Right forelimb (tissue), 1 donor: Measurements from ENCODE around the gene TMEM94.
"Not testable (repeated sequence)": the region's sequence is repeated elsewhere in the genome, so short reads cannot be mapped to it uniquely, and the experiment has no call there.

ENCODE experiments used
- DNase-seq: peaks from one replicate; pipeline ENCODE4 v3.0.0-alpha.2; 2018

Gene TMEM94

DNA sequence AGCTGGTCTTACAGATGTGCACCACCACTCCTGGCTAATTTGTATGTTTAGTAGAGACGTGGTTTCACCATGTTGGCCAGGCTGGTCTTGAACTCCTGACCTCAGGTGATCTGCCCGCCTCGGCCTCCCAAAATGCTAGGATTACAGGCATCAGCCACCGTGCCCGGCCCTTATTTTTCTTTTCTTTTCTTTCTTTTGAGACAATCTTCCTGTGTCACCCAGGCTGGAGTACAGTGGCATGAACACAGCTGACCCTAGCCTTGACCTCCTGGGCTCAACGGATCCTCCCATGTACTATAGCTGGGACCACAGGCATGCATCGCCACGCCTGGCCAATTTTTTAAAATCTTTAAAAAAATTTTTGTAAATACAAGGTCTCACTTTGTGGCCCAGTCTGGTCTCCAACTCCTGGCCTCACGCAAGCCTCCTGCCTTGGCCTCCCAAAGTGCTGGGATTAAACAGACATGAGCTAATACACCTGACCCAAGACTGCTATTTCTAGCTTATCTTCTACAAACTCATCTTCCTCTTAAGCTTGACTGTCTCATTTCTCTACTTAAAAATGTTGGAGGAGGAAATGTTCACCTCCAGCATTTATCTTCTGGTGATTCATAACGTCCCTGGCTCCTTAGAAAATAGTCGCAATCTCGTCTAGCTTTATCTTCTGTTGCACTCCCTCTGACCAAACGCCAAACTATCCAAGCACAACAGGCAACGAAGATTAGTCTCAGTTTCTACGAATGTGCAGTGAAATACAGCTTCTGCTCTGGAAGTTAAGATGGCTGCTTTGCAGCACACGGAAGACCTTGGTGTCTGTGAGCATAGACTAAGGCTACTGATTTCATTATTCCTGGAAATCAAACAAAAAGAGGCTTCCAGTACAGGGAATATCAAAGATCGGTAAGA lies 8.2 kb upstream of the TMEM94 start:
- DNase-seq: no peak

DNA sequence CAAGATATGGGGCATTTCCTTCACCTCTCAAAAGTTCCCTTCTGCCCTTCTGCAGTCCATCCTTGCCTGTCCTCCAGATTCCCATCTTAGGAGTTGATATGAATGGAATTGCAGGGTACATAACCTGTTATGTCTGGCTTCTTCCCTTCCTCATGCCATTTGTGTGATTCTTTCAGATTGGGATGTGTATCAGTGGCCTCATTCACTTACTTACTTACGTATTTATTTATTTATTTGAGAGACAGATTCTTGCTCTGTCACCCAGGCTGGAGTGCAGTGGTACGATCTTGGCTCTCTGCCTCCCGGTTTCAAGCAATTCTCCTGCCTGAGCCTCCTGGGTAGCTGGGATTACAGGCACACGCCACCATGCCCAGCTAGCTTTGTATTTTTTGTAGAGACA lies 6.2 kb upstream of the TMEM94 start:
- DNase-seq: no peak

DNA sequence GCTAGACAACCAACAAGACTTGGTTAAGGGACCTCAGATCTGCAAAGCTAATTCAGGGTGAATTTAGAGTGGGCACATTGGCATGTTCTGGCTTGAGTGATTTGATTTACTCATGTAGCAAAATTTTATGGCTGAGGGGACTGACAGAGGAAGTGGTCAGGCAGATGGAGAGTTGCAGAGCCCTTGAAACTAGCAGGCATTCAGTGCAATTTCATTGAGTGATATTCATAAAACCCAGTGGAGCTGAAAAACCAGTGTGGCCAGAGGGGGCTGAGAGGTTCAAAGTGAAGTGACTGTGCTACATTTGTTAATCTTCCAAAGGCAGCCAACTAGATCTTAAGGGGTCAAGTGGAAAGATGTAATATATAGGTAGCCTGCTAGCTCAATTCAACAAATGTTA lies 2.2 kb upstream of the TMEM94 start:
- DNase-seq: no peak

DNA sequence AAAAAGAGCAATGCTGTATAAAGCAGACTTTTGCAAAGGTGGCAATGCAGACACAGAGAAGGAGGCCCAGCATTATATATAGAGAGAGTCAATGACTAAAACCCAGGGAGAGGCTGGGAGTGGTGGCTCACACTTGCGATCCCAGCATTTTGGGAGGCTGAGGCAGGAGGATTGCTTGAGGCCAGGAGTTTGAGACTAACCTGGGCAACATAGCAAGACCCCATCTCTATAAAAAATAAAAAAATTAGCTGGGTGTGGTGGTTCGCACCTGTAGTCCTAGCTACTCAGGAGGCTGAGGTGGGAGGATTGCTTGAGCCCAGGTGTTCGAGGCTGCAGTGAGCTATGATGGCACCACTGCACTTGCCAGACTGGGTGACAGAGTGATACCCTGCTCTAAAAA lies 1.8 kb upstream of the TMEM94 start:
- DNase-seq: not testable (repeated sequence)

DNA sequence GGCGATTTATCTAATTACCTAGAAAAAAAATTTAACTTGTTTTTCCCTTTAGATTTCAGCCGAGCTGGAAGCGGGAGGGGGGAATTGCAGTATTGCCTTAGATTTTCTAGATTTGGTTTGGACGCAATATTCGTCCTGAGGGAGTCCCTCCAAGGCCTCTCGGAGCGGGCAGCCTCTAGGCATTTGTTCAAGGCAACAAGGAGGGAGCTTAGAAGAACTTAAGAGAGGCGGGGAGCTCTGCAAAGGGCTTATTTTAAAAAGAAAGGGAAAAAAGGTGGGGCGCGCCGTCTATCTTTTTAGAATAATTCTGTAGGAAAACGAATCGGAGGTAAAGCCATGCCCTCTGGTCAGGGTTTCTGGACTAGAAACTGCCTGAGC lies 407 bp upstream of the TMEM94 start:
- DNase-seq: no peak

DNA sequence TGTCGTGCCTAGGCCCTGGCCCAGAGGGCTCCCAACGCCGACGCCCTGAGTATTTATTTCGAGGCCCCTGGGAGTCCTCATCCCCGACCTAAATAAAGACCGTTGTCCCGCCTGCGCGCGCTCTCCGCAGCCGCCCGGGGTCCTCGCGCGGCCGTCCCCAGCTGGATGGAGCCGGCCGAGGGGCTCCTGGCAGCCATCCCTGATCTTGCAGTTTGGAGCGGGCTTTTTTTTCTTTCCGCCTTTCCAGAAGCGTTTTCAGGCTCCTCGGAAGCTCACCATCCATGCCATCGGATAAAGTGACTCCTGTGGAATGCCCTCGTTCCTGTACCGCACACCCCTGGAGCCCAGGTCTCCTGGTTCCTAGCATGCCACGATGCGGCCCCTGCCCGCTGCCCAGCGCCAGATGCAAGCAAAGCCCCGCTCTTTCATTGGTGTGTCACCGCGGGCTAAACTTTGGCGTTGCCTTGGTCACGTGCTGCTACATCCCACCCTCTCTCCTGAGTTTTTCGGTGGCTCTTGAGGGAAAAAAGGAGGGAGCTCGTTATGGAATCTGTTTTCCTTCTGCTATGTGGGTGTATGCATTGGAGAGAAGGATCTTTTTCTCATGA lies 716 bp downstream of the TMEM94 start:
- DNase-seq: peak; percentile 75

DNA sequence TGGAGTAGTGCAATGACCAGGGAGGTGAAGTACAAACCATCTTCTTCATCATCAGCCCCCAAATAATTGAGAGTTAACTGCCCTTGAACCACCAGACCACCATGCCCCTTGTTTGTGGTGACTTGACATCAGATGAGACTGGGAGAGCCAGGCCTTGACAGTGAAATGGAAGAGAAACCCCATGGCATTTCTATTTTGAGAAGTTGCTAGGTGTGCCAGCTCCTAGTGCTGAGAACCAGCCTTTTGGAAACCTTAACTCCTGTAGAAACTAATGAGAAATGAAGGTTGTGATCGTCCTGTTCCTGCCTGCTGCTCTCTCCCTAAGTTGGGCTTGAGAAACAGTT lies 2.8 kb downstream of the TMEM94 start:
- DNase-seq: no peak

DNA sequence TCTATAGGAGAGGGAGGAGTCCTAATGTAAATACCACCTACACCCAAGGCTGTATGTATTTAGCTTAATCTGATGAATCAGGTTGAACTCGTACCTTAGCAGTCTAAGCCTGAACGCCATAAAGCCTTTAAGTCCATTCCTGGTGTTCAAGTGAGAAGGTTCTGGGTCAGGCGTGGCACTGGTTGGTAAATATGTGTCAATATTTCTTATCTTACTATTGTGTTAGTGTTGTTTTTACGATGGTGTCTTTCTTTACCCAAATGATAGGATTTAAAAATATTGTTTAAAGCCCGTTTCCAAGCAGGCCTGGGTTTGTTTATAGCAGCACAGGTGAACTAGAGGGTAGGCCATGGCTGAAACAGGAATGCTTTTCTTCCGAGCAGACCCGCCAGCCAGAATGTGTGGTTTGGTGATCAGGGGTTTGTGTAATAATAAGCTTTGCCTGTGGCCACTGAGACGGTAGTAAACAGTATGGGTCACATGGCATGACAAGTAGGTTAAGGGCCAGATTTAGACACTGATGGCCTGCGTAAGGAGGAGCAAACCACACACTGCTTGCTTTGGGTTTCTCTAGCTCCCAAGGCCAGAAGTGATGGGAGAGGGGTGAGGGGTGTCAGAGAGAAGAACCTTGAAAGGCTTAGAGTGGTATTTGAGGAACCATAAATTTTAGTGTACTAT lies 3.3 kb downstream of the TMEM94 start:
- DNase-seq: no peak

DNA sequence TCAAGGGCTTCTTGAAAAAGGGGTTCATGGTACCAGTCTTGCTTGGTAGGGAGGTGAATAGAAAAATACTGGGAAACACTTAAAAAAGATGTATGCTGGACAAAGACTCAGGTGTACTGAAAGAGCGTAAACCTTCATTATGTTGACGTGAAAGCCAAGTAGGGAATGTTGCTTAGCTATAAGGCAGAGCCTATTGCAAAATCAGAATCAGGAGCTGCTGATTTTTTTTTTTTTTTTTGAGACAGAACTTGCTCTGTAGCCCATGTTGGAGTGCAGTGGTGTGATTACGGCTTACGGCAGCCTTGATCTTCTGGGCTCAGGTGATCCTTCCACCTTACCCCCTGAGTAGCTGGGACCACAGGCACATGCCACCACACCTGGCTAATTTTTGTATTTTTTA lies 3.9 kb downstream of the TMEM94 start:
- no peak for DNase-seq

DNA sequence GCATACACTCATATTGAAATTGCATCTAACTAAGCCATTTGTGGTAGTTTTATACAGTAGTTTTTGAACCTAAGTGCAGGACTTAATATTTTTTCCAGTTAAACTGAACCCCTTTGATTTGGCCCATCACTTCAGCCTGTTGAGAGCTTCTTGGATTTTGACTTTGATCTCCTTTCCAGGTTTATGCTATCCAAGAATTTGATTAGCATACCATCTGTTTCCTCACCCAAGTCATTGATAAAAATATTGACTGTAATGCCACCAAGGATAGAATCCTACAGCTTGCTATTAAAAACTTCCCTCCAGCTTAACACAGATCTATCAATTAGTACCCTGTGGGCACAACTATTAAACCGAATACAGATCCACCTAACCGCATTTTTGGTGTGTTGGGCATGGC lies 7.2 kb downstream of the TMEM94 start:
- no peak for DNase-seq

DNA sequence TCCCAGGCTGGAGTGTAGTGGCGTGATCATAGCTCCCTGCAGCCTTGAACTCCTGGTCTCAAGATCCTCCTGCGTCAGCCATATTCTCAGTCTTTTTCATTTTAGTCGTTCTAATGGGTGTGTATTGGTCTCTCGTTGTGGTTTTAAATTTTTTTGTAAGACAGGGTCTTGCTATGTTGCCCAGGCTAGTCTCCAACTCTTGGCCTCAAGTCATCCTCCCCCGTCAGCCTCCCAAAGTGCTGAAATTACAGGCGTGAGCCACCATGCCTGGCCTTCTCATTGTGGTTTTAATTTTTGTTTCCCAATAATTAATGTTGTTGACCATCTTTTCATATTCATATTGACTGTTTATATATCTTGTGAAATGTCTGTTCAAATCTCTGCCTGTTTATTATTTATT lies 8.6 kb downstream of the TMEM94 start:
- DNase-seq: no peak

DNA sequence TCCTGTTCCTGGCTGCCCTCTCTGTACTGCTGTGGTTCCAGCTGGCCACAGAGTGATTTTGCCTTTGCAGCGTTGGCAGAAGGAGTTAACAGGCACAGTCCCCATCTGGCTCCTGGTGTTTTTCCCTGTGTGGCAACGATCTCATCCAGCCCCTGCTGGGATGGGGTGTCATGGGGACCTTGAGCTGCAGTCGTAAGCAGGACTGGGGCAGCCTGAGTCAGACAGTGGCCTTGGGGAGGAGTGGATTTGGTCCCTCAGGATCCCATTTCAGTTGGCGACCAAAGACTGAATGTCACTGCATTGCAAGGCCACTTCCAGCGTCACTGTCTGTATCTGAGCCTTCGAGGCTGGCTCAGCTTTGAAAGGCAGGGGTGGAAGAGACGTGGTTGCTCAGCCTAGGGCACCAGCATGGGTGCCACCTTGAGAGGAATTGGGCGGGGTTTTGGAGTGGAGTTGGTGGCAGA lies 11.9 kb downstream of the TMEM94 start:
- no peak for DNase-seq

DNA sequence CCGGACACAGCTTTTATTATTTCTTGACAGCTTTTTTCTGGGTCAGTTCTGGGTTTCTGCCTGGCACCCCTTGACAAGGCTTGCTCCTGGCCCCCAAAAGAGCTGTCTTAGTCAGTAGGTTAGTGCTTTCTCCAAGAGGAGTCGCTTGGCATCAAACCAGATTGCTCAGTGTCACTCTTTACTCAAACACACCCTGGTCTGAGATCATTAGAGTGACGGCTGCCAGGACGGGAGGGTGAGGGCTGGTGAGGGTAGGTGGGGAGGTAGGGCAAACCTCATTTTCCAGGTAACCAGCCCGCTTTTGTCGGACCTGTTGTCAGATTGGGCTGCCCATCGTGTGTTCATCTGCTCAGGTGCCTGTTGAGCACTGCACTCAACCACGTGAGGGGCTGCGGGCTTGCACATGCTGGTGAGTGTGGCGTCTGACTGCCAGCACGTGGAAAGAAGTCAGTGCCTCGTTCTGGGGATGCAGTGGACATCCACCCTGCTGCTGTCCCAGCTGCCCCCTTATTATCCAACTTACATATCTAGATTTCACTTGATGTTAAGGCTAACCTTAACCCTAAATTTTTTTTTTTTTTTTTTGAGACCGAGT lies 12.4 kb downstream of the TMEM94 start:
- no peak for DNase-seq

DNA sequence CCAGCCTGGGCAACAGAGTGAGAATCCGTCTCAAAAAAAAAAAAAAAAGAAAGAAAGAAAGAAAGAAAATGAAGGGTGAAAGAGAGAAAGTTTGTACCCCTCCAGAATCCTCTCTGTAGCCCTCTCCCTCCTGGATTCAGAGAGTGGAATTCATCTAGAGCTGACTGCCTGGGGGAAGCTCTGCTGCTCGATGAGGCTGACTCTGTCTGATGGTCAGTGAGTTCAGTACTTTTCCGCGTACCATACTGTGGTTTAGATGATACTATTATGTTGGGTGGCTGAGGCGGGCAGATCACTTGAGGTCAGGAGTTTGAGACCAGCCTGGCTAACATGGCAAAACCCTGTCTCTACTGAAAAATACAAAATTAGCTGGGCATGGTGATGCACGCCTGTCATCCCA lies 14.8 kb downstream of the TMEM94 start:
- DNase-seq: no peak

DNA sequence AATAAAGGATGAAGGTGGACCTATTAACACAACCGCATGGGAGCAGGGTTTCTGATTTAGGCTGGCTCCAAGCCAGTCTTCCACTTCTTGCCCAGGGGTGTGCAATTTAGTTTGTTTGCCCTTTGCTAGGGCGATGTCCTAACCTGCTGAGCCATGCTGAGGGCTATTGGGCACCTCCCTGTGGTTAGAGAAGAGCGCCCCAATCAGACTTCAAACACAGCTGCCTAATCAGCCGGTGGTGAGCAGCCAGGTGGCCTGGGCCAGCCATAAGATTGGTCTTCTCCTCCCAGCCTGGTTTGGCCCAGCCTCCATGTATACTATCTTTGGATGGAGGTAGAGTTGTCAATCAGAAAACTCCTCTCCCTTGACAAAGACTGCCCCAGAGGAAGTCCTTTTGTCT lies 15.7 kb downstream of the TMEM94 start:
- no peak for DNase-seq

DNA sequence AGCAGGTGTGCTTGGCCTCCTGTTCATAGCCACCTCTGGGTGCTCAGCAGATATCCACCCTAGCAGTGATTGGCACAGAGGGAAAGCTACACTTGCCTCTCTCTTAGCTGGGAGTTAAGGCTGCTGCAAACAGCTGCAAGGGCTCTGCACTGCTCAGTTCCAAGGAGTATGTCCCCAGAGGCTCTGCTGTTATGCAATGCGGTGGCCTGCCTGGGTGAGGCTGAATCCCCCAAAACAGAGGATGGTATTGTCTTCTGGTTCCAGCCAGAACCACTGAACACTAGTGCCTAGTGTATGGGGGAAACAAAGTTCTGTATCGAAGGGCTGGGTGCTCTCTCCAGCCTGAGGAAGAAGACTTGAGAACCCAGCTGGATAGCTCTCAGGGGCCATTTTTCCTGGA lies 16.8 kb downstream of the TMEM94 start:
- DNase-seq: no peak

DNA sequence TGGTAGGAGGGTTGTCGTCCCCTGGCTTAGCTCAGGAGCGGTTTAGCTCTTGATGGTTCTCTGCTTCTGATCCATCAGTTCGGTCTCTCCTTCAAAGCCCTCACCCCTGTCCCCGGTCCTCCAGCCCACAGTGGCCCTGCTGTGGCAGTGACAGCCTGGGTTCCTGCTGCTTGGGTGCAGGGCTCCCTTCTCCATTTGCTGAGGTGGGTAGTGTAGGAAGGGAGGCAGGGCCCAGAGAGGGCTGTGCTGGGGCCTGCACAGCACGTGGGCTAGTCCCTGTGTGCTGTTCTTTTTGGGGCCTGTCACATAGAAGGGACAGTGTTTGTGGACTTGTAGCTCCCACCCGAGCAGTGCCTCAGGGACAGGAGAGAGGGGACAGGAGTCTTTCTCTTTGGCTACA lies 18.3 kb downstream of the TMEM94 start:
- DNase-seq: no peak

DNA sequence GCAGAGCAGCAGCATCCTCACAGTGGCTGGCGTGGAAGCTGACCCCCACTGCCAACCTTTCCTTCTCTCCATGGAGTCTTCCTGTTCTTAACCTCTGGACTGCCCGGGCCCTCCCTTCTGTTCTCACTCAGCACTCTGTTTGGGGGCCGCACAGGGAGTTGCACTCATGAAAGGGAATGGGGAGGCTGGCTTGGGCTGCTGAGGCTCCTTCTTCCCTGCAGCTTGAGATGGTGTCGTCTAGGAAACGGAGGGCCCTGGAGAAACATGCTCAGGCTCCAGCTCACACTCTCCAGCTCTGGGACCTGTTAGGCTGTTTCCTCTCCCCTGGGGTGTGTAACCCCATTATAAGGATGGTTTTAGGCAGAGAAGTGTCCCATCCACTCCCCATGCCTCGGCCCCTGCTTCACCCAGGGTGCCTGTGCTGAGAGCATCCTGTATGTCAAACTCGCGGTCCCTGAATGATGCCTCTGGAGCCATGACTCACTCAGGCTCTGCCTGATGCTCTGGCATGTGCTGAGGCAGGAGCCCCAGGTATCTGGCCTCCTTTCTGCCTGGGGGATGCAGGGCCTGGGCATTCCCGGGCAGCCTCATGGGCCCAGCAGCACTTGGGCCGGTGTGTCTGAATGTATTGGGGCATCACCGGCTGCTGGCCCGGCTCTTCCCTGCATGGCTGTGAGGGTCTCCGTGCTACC lies 18.9 kb downstream of the TMEM94 start:
- DNase-seq: no peak

DNA sequence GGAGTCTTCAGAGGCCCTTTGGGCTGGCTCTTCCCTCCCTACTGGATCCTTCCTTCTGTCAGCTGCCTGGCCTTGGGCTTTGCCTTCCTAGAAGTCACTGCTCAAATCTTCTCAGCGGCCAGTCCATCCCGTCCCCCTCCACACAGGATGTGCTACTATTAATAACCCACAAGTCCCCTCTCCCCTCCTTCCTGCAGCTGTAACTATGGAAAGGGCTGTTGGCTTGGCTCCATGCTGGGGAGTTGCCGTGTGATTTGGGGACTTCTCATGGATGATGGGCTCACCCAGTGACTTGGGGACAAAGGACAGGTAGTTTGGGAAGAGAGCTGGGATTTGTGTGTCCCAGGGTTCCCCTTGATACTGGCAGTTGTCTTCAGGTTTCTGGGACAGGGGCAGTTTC lies 19.4 kb downstream of the TMEM94 start:
- peak; percentile 70 for DNase-seq

DNA sequence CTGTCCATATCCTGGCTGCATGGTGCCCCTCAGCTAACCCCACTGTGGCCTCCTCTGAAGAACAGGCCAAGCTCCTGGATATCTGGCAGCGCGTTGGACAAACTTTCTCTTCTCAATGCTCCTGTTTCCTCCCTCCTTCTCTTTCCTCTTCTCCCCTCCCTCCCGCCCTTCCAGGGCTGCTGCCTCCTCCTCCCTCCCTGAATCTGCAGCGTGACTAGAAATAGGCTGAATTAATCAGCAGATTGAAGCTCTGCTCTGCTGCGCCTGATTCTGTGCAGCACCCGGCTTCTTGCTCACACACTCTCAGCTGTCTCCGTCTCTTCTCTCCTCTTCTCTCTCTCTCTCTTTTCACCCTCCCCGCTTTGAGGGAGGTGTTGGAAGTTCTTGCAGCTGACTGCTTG lies 19.8 kb downstream of the TMEM94 start:
- DNase-seq: no peak

DNA sequence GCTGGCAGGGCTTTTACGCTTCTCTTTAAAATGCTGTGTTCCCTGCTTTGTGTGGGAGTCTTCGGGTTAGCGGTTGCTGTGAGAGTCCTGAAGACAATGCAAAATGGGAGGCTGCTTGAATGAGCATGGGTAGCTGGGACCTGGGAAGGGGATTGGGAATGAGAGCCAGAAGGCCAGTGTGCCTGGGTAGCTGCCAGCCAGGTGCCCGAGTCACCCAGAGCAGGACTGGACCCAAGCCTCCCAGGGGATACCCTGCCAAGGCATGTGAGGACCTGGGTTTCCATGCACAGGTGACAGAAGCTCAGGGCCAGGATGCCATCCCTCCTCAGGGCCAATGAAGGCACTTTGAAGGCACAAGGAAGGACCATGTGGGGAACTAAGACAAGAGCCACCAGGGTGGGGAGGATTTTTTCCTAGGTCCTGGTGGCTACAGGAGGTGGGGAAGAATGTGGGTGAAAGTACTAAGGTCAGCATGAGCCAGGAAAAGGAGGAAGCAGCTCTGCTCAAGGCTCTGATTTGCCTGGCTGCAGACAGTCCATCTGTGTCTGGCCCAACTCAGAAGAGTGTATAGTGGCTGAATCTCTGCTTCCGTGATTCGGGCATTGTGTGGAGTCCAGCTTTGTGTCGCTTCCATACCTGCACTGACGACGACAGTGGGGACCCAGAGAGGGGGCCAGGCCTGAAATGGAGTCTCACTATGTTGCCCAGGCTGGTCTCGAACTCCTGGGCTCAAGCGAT lies 20.5 kb downstream of the TMEM94 start:
- no peak for DNase-seq

DNA sequence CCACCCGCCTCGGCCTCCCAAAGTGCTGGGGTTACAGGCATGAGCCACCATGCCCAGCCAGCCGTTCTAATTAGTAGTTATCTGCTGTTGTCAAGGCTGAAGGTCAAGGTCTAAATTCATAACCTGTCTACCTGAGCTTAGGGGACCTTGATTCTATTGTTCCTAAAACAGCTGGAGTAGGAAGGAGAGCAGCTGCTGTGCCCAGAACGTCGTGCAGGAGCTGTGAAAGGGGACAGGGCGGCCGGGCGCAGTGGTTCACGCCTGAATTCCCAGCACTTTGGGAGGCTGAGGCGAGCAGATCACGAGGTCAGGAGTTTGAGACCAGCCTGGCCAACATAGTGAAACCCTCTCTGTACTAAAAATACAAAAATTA lies 21.0 kb downstream of the TMEM94 start:
- not testable (repeated sequence) for DNase-seq
